Uterus (tissue), 4 donors: Measurements from ENCODE around the gene SCD. TPM values are rescaled to one million over a fixed set of nuclear protein-coding genes. Genes with fewer than 3 reads are reported as not detected.

Source experiments
- DNase-seq, 2 donors: peaks; one replicate each; pipeline ENCODE4 v3.0.0-alpha.2; 2019 to 2020
- H3K27ac ChIP-seq, 2 donors: fragments of 200-600 bp; sonication (generic); 1 replicate in 1 of 2; 2 replicates in 1 of 2; pipeline ENCODE4 v1.5.1; 2016 to 2018
- H3K27me3 ChIP-seq, 2 donors: fragments of 200-600 bp; sonication (generic); one replicate each; pipeline ENCODE4 v1.5.1; 2018 to 2019; ENCODE audit warnings: control low read depth in 1 of 2
- H3K36me3 ChIP-seq, 2 donors: fragments of 200-600 bp; sonication (generic); one replicate each; pipeline ENCODE4 v1.5.1; 2019; ENCODE audit warnings: control low read depth in 1 of 2
- H3K4me1 ChIP-seq, 2 donors: fragments of 200-600 bp; sonication (generic); one replicate each; pipeline ENCODE4 v1.5.1; 2018 to 2019; ENCODE audit warnings: control low read depth in 1 of 2
- H3K4me3 ChIP-seq, 2 donors: fragments of 200-600 bp; sonication (generic); 1 replicate in 1 of 2; 2 replicates in 1 of 2; pipeline ENCODE4 v1.5.1; 2018 to 2019; ENCODE audit warnings: mild to moderate bottlenecking in 1 of 2
- H3K9me3 ChIP-seq, 2 donors: fragments of 200-600 bp; sonication (generic); one replicate each; pipeline ENCODE4 v1.5.1; 2019; ENCODE audit warnings: control low read depth in 1 of 2
- CTCF ChIP-seq, 4 experiments: fragments of 200-600 bp in 2 of 4; fragments of 450-650 bp in 2 of 4; sonication (generic) in 2 of 4; IDR thresholded peaks; one replicate each; pipeline ENCODE4 v1.5.1; 2016 to 2019; ENCODE audit warnings: antibody characterized with exemption in 4 of 4, mild to moderate bottlenecking in 2 of 4, moderate library complexity in 1 of 4
- POLR2A ChIP-seq, 2 donors: fragments of 450-650 bp; IDR thresholded peaks; one replicate each; pipeline ENCODE4 v1.6.1; 2016; ENCODE audit warnings: antibody characterized with exemption in 2 of 2, mild to moderate bottlenecking in 1 of 2, moderate library complexity in 1 of 2
- intact Hi-C: fragments of 100-400 bp; cut with DNase I; formaldehyde crosslinking; loops from one replicate; pipeline ENCODE4 v1.15.1; 2023; ENCODE audit warnings: low total_unique reads
- total RNA-seq, 4 donors: library from RNA; depleted of rRNA in 3 of 4; stranded (reverse); fragments of >200 nt in 3 of 4; gene quantifications; one replicate each; pipeline versions ENCODE4 v1.1.0 to v1.2.4, GENCODE V29; 2014 to 2023
- donor health status: DM: yes; HTN: yes; CAD: no.

Gene SCD
- total RNA-seq, 4 donors from 2014 or later: 0.59 to 29.8 (median 6.0) TPM

GRCh38 chr10:100340948-100341847 is 5.8 kb upstream of the SCD start:
- Histone ChIP-seq H3K4me3 (no peak overlapping the region), H3K36me3 (no peaks in the 10 kb centered on the region), H3K27ac (no peak overlapping the region), H3K9me3 (no peaks in the 10 kb centered on the region), H3K4me1 (no peaks in the 10 kb centered on the region), H3K27me3 (no peaks in the 10 kb centered on the region)
- DNase-seq: no peak
- TF ChIP-seq CTCF (IDR thresholded peaks at IDR 0.05): no peak
- no peak for TF ChIP-seq POLR2A (IDR thresholded peaks at IDR 0.05)
- intact Hi-C loops: loop anchor here (5.0 kb wide), 1 partner anchor 91 kb away; no protein-coding TSS in a partner anchor

GRCh38 chr10:100341953-100342626 is 4.9 kb upstream of the SCD start:
- Histone ChIP-seq H3K36me3 (no peaks in the 10 kb centered on the region), H3K4me3 (no peak overlapping the region), H3K9me3 (no peaks in the 10 kb centered on the region), H3K27me3 (no peaks in the 10 kb centered on the region), H3K4me1 (no peaks in the 10 kb centered on the region), H3K27ac (no peak overlapping the region)
- DNase-seq: peak; percentile 23 to 35
- intact Hi-C loops: loop anchor here (5.0 kb wide), 1 partner anchor 90 kb away; no protein-coding TSS in a partner anchor
- TF ChIP-seq POLR2A (IDR thresholded peaks at IDR 0.05) (no peak), CTCF (IDR thresholded peaks at IDR 0.05) (peak; percentile 31 to 59 (median 40))

GRCh38 chr10:100342627-100342972 is 4.4 kb upstream of the SCD start:
- Histone ChIP-seq H3K9me3 (no peaks in the 10 kb centered on the region), H3K27me3 (no peaks in the 10 kb centered on the region), H3K36me3 (no peaks in the 10 kb centered on the region), H3K27ac (no peak overlapping the region), H3K4me1 (no peaks in the 10 kb centered on the region), H3K4me3 (no peak overlapping the region)
- no peak for DNase-seq
- intact Hi-C loops: loop anchor here (5.0 kb wide), 1 partner anchor 90 kb away; no protein-coding TSS in a partner anchor
- TF ChIP-seq CTCF (IDR thresholded peaks at IDR 0.05) (peak in 1 of 4 experiments; percentile 4), POLR2A (IDR thresholded peaks at IDR 0.05) (no peak)

GRCh38 chr10:100344241-100344788 is 2.7 kb upstream of the SCD start:
- H3K27me3 ChIP-seq: no peaks in the 10 kb centered on the region
- no peaks in the 10 kb centered on the region for H3K36me3 ChIP-seq
- H3K9me3 ChIP-seq: no peaks in the 10 kb centered on the region
- intact Hi-C loops: loop anchor here (5.0 kb wide), 1 partner anchor 88 kb away; no protein-coding TSS in a partner anchor
- H3K27ac ChIP-seq: no peak overlapping the region
- no peaks in the 10 kb centered on the region for H3K4me1 ChIP-seq
- TF ChIP-seq POLR2A (IDR thresholded peaks at IDR 0.05) (no peak), CTCF (IDR thresholded peaks at IDR 0.05) (no peak)
- no peak for DNase-seq
- no peak overlapping the region for H3K4me3 ChIP-seq
